Heart left ventricle (tissue), 16 donors: ENCODE results near the gene RXRB. TPM values are rescaled to one million over a fixed set of nuclear protein-coding genes. Genes with fewer than 3 reads are reported as not detected.

ENCODE experiments used
- ATAC-seq, 4 donors: fragments of 200-7000 bp; cut with Tn5 transposase; one replicate each; pipeline ENCODE4 v1.9.1; 2020 to 2022; ENCODE audit warnings: moderate library complexity in 4 of 4, mild to moderate bottlenecking in 3 of 4, moderate number of reproducible peaks in 1 of 4
- DNase-seq, 5 donors: peaks; one replicate each; pipeline ENCODE4 v3.0.0-alpha.2; 2020
- H3K27ac ChIP-seq, 12 donors: fragments of 200-600 bp; sonication (generic) in 4 of 12; one replicate each; pipeline versions ENCODE4 v1.5.0 to v1.8.0; 2016 to 2022; ENCODE audit warnings: mild to moderate bottlenecking in 2 of 12
- H3K27me3 ChIP-seq, 9 donors: fragments of 200-600 bp; sonication (generic) in 2 of 9; one replicate each; pipeline versions ENCODE4 v1.5.1 to v1.8.0; 2016 to 2022; ENCODE audit warnings: mild to moderate bottlenecking in 3 of 9
- H3K36me3 ChIP-seq, 9 donors: fragments of 200-600 bp; sonication (generic) in 2 of 9; one replicate each; pipeline versions ENCODE4 v1.5.0 to v1.8.0; 2018 to 2022; ENCODE audit warnings: mild to moderate bottlenecking in 2 of 9
- H3K4me1 ChIP-seq, 12 donors: fragments of 200-600 bp; sonication (generic) in 4 of 12; one replicate each; pipeline versions ENCODE4 v1.5.0 to v1.8.0; 2016 to 2022; ENCODE audit warnings: mild to moderate bottlenecking in 3 of 12
- H3K4me3 ChIP-seq, 12 donors: fragments of 200-600 bp; sonication (generic) in 4 of 12; one replicate each; pipeline versions ENCODE4 v1.5.0 to v1.8.0; 2017 to 2022; ENCODE audit warnings: mild to moderate bottlenecking in 9 of 12, moderate library complexity in 4 of 12
- H3K9me3 ChIP-seq, 12 donors: fragments of 200-600 bp; sonication (generic) in 4 of 12; one replicate each; pipeline versions ENCODE4 v1.5.0 to v1.8.0; 2016 to 2022; ENCODE audit warnings: mild to moderate bottlenecking in 1 of 12
- CTCF ChIP-seq, 12 donors: fragments of 200-600 bp; sonication (generic) in 4 of 12; IDR thresholded peaks; one replicate each; pipeline versions ENCODE4 v1.5.0 to v1.8.0; 2018 to 2022; ENCODE audit warnings: antibody characterized with exemption in 12 of 12, mild to moderate bottlenecking in 5 of 12
- POLR2A ChIP-seq, 2 donors: fragments of 450-650 bp; IDR thresholded peaks; one replicate each; pipeline ENCODE4 v1.6.1; 2017; ENCODE audit warnings: antibody characterized with exemption in 2 of 2, mild to moderate bottlenecking in 2 of 2, moderate library complexity in 2 of 2
- WGBS, 4 donors: extraction: QIAGEN DNeasy Blood & Tissue Kit in 2 of 4; methylation state at CpG; one replicate each; pipeline versions ENCODE4 v1.1.5 to v1.1.7; 2013 to 2018; 5-methylcytosine and 5-hydroxymethylcytosine counted together
- intact Hi-C, 10 donors: fragments of 100-400 bp; cut with DNase I; formaldehyde crosslinking; loops; one replicate each; pipeline versions ENCODE4 v1.11.1 to v1.14.2; 2022
- polyA plus RNA-seq, 2 donors: library from polyadenylated mRNA; stranded (reverse); fragments of 200-250 nt; gene quantifications; one replicate each; pipeline ENCODE4 v1.2.3, GENCODE V29; 2013
- total RNA-seq, 9 donors: library from RNA; depleted of rRNA in 2 of 9; stranded (reverse); fragments of >200 nt in 2 of 9; fragmentation: NEBNext Ultra II Directional in 3 of 9; extraction: Animal tissue kit (Norgen Biotek cat#: 25700) in 3 of 9; gene quantifications; one replicate each; pipeline versions ENCODE4 v1.1.0 to v1.2.4, GENCODE V29; 2016 to 2023
- donor health status: ischemic (EF 13 %, LVEDD 7.1; RV severe dilation, severe dysfunction).
- donor health status: healthy with polysubstance abuse.
- donor health status: DM: no; HTN: yes; CAD: no.
- donor health status: DM: no; HTN: no; CAD: no.
- donor health status: ischemic (EF 25% LVEDD 6.9; RV normal size, moderate dysfunction).
- donor health status: ischemic (EF 25% LVEDD 5.7; RV mildly dilated, moderate dysfunction).
- donor health status: healthy.
- donor health status: DM: yes; HTN: yes; CAD: no.
- donor health status: ischemic (EF 35%, LVEDD 5.7; RV mildly dilated, moderate dysfunction).
- donor health status: nonischemic (EF 11% LVEDD 7.7; RV severe dilation, severe dysfunction).
- donor health status: DM: yes; HTN: yes; CAD: no.
- donor health status: PGD.
- donor health status: ischemic (EF 29% LVEDD 5.4; RV normal size, mild dysfunction).
- donor health status: nonischemic (EF 23%, LVEDD 6.1; RV moderate dilation, normal function).

RXRB gene
- total and polyA plus RNA-seq, 11 donors, result 20.7 to 39.6 (median 29.8) TPM

GRCh38 chr6:33243476-33243875 lies 43.0 kb upstream of the RXRB start:
- 21 to 48% (median 34%) methylated on average over 1 of the region's 1 CpG for WGBS, 4 donors
- Histone ChIP-seq H3K27ac (no peak overlapping the region), H3K4me1 (peaks cover 0 to 7% (median 6%) of the 10 kb centered on the region in 12 donors), H3K9me3 (no peaks in the 10 kb centered on the region), H3K27me3 (peaks cover 0 to 18% (median 0%) of the 10 kb centered on the region in 9 donors), H3K36me3 (no peaks in the 10 kb centered on the region), H3K4me3 (no peak overlapping the region)
- ATAC-seq (no peak), DNase-seq (no peak)
- no peak for TF ChIP-seq CTCF (IDR thresholded peaks at IDR 0.05)
- no peak for TF ChIP-seq POLR2A (IDR thresholded peaks at IDR 0.05)
- intact Hi-C loops, result loop anchor here in 3 of 10 donors (5.0 to 10.0 kb wide), 2 partner anchors 229 to 236 kb away; partner anchors contain the start of gene HLA-DOA (in 1 of the 3)

GRCh38 chr6:33241968-33242367 lies 41.5 kb upstream of the RXRB start:
- no peaks in the 10 kb centered on the region for H3K4me1 ChIP-seq
- WGBS, 4 donors, result 64 to 71% (median 68%) methylated on average over 3 of the region's 3 CpGs
- intact Hi-C loops, result loop anchor here in 3 of 10 donors (5.0 to 10.0 kb wide), 2 partner anchors 227 to 235 kb away; partner anchors contain the start of gene HLA-DOA (in 1 of the 3)
- TF ChIP-seq POLR2A (IDR thresholded peaks at IDR 0.05), result no peak
- TF ChIP-seq CTCF (IDR thresholded peaks at IDR 0.05), result no peak
- H3K27me3 ChIP-seq, result peaks cover 0 to 18% (median 0%) of the 10 kb centered on the region in 9 donors
- no peak for DNase-seq
- no peak overlapping the region for H3K4me3 ChIP-seq
- no peak for ATAC-seq
- no peaks in the 10 kb centered on the region for H3K9me3 ChIP-seq
- no peak overlapping the region for H3K27ac ChIP-seq
- no peaks in the 10 kb centered on the region for H3K36me3 ChIP-seq

GRCh38 chr6:33237741-33238140 lies 37.3 kb upstream of the RXRB start:
- no peak for DNase-seq
- Histone ChIP-seq H3K4me3 (no peak overlapping the region), H3K9me3 (no peaks in the 10 kb centered on the region), H3K27ac (no peak overlapping the region), H3K4me1 (no peaks in the 10 kb centered on the region), H3K36me3 (no peaks in the 10 kb centered on the region), H3K27me3 (peaks cover 0 to 42% (median 13%) of the 10 kb centered on the region in 9 donors)
- TF ChIP-seq CTCF (IDR thresholded peaks at IDR 0.05) (no peak), POLR2A (IDR thresholded peaks at IDR 0.05) (no peak)
- ATAC-seq, result no peak
- intact Hi-C loops, result loop anchor here in 1 of 10 donors (5.0 kb wide), 1 partner anchor 130 kb away; no protein-coding TSS in a partner anchor
- 72 to 83% (median 77%) methylated on average over 2 of the region's 2 CpGs for WGBS, 4 donors

GRCh38 chr6:33236852-33237251 lies 36.4 kb upstream of the RXRB start:
- no peaks in the 10 kb centered on the region for H3K36me3 ChIP-seq
- intact Hi-C loops, result loop anchor here in 1 of 10 donors (5.0 kb wide), 1 partner anchor 130 kb away; no protein-coding TSS in a partner anchor
- no peak for TF ChIP-seq CTCF (IDR thresholded peaks at IDR 0.05)
- no peak for TF ChIP-seq POLR2A (IDR thresholded peaks at IDR 0.05)
- no peaks in the 10 kb centered on the region for H3K9me3 ChIP-seq
- H3K27ac ChIP-seq, result no peak overlapping the region
- H3K4me1 ChIP-seq, result no peaks in the 10 kb centered on the region
- DNase-seq (no peak), ATAC-seq (no peak)
- H3K27me3 ChIP-seq, result peaks cover 0 to 42% (median 13%) of the 10 kb centered on the region in 9 donors
- no peak overlapping the region for H3K4me3 ChIP-seq
- WGBS, 4 donors, result 85 to 88% (median 87%) methylated on average over 6 of the region's 6 CpGs
